ENCODE measurements around the gene SLC39A13.
A peak's percentile ranks its signal among the peaks of the same experiment; 100 is the strongest.

SLC39A13 gene

GRCh38 chr11:47415949-47416472 lies 7.6 kb downstream of the SLC39A13 start:
- no peak overlapping the region for H3K4me3 ChIP-seq (replicated peaks; ENCODE audit: low read depth, low read length)
- TF ChIP-seq CTCF (IDR thresholded peaks at IDR 0.05; ENCODE audit: low read length, missing control alignments), result no peak
- DNase-seq (ENCODE audit: low read depth), result peak; percentile 95

DNA sequence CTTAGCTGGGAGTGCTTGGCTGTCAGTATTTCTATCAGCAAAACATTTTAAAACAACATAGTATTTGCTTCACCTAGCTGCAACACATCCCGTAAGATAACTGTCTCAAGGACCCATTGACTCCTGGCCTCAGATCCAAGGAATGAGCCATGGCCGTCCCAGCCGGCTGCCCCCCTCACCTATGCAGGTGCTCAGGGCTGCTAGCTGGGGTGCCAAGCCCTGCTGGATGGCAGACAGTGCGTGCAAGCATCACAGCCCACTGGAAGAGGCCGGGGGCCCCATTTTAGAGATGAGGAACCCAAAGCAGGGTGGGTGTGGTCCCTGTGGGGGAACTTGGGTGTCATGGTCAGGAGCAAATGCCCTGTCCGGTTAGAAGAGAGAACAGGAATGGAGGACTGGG lies 9.3 kb downstream of the SLC39A13 start:
- DNase-seq (ENCODE audit: low read depth), result no peak
- no peak for TF ChIP-seq CTCF (IDR thresholded peaks at IDR 0.05; ENCODE audit: low read length, missing control alignments)
- H3K4me3 ChIP-seq (replicated peaks; ENCODE audit: low read depth, low read length), result no peak overlapping the region

DNA sequence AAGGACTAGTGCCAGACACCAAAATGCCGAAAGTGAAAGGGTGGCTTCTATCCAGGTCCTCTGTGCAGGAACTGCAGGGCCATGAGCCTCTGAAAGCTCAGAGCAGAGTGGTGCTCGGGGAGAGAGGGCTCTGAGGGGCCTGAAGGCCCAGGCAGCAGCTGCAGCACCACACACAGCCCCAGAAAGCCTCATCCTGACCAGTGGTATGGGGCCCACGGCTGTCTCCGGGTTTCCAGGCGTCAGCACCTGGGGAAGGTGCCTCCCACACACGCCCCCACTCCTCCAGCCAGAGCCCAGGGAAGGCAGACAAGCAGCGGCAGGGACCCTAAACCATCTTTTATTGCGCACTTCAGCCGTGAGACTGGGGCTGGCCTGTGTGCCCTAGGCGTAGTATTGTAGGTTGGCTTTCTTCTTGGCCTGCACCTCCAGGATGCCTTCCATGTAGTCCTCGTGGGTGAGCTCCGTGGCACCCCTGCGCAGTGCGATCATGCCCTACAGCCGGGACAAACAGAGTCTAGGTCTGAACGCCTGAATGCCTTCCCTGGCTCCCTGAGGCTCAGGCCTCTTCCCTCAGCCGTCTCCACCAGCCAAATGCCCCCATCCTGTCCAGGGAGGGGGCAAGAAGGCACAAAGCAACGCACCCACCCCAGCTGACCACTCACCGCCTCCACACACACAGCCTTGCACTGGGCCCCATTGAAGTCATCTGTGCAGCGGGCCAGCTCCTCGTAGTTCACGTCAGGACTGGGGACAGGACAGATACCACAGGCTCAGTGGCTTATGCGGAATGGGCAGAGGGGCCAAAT lies 10.3 kb downstream of the SLC39A13 start:
- TF ChIP-seq CTCF (IDR thresholded peaks at IDR 0.05; ENCODE audit: low read length, missing control alignments), result no peak
- no peak for DNase-seq (ENCODE audit: low read depth)
- no peak overlapping the region for H3K4me3 ChIP-seq (replicated peaks; ENCODE audit: low read depth, low read length)

- DNase-seq (ENCODE audit: low read depth), result no peak
- TF ChIP-seq CTCF (IDR thresholded peaks at IDR 0.05; ENCODE audit: low read length, missing control alignments), result no peak
- peak overlapping the region; percentile 99 for H3K4me3 ChIP-seq (replicated peaks; ENCODE audit: low read depth, low read length)
Observed at GRCh38 chr11:47425611-47426010, 17.2 kb downstream of the SLC39A13 start.

DNA sequence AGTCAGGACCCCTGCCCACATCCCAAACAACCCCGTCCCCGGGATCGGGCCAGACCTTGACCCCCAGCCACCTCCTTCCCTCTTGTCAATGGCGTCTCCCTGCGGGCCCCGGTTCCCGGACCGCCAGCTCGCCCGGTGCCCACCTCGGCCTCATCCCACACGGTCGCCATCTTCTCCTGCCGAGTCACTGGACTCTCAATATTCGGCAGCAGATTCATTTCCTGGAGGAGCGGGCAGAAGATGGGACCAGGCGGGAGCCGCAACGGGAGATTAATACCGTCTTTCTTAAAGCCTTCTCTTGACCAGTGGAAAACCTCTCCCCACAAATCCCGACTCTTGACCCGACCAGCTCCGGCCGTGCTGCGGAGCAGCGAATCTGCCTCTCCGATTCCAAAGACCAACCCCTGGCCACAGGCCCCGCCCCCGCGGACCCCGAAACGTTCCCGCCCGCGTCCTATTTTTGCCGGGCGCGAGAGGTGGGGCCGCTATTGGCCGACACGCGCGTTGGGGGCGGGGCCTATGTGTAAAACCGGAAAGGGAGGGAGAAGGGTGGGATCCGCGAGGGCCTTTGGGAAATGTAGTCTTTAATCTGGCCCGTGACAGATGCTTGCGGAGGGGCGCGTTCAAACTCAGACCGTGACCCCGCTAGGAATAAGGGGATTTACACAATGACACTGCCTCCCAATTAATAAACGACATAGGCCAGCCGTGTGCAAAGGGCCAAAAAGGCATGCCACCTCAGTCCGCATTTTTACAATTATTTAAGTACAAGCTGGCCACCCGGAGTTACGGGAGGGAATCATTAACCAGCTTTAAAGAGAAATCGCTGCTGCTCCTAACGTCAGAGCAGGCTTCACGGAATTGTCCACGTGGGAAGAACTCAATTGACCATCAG lies 17.9 kb downstream of the SLC39A13 start, which contains the start of gene PSMC3:
PSMC3 (minus strand) TSS at position 378 of the 895 bp plus-strand sequence; CDS start at position 218, 160 bp downstream.
- peak within 1 kb of the TSS; percentile 99 for H3K4me3 ChIP-seq (replicated peaks; ENCODE audit: low read depth, low read length)
- peak; percentile 97 for DNase-seq (ENCODE audit: low read depth)
- TF ChIP-seq CTCF (IDR thresholded peaks at IDR 0.05; ENCODE audit: low read length, missing control alignments), result no peak

- no peak for TF ChIP-seq CTCF (IDR thresholded peaks at IDR 0.05; ENCODE audit: low read length, missing control alignments)
- H3K4me3 ChIP-seq (replicated peaks; ENCODE audit: low read depth, low read length), result no peak overlapping the region
- DNase-seq (ENCODE audit: low read depth), result no peak
Observed at GRCh38 chr11:47430524-47430923, 22.1 kb downstream of the SLC39A13 start.

Measured in fibroblast of pulmonary artery (primary cell).